ENCODE results near the gene KRT34. TPM values are rescaled to one million over a fixed set of nuclear protein-coding genes. Genes with fewer than 3 reads are reported as not detected.

The KRT34 gene
- total RNA-seq, 2 donors from 2014 or later: not detected

DNA sequence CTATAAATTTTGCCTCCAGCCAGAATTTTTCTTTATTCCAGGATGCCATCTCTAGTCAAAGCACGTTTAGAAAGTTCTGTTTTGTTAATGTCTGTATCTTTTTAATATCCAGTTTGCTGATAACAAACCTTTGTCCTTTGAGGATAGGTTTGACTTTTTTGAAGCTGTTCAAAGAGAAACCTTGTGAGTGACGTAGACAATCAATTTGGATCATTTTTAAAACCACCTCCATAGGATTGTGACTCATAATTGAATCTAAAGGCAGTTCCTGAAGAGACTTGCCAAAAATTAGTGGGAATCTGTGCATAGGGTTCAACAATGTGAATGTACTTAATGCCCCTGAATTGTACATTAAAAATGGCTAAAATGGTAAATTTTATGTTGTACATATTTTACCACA is 9.4 kb upstream of the KRT34 start:
- ATAC-seq (ENCODE audit: insufficient number of reproducible peaks, low FRiP score, low read depth): no peak
- Histone ChIP-seq H3K4me3 (no peak overlapping the region), H3K4me1 (ENCODE audit: control insufficient read depth in 1 of 2, low read depth in 2 of 2) (no peaks in the 10 kb centered on the region), H3K27me3 (replicated peaks; ENCODE audit: insufficient read depth) (no peaks in the 10 kb centered on the region), H3K27ac (no peak overlapping the region), H3K36me3 (no peaks in the 10 kb centered on the region), H3K9me3 (peaks cover 5% of the 10 kb centered on the region)
- TF ChIP-seq, protein P1, sequence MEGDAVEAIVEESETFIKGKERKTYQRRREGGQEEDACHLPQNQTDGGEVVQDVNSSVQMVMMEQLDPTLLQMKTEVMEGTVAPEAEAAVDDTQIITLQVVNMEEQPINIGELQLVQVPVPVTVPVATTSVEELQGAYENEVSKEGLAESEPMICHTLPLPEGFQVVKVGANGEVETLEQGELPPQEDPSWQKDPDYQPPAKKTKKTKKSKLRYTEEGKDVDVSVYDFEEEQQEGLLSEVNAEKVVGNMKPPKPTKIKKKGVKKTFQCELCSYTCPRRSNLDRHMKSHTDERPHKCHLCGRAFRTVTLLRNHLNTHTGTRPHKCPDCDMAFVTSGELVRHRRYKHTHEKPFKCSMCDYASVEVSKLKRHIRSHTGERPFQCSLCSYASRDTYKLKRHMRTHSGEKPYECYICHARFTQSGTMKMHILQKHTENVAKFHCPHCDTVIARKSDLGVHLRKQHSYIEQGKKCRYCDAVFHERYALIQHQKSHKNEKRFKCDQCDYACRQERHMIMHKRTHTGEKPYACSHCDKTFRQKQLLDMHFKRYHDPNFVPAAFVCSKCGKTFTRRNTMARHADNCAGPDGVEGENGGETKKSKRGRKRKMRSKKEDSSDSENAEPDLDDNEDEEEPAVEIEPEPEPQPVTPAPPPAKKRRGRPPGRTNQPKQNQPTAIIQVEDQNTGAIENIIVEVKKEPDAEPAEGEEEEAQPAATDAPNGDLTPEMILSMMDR (IDR thresholded peaks at IDR 0.05): no peak
- no peak for DNase-seq (ENCODE audit: low spot score)

DNA sequence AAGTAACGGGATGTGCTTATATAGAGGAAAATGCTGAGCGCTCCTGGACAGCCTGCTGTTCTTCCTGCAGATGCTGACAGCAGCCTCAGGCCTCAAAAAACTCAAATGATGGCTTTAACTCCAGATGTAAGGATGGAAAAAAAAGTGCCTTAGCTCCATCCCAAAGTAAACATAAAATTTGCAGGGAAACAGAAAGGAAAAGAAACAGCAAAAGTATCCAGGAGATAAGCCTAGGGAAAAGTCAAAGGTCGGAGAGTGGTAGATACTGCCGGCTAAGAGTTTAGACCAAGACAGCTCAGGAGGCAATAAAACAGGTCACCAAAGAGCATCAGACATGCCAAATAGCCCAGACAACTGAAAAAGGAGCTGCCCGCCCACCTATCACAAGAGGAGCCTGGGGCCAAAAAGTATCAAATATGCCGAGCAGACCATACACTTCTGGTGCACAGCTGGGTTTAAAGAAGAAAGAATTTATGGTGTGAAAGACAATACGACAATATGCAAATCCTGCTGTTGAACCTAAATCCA is 8.4 kb upstream of the KRT34 start:
- Histone ChIP-seq H3K36me3 (no peaks in the 10 kb centered on the region), H3K4me1 (ENCODE audit: control insufficient read depth in 1 of 2, low read depth in 2 of 2) (no peaks in the 10 kb centered on the region), H3K4me3 (no peak overlapping the region), H3K27ac (no peak overlapping the region), H3K27me3 (replicated peaks; ENCODE audit: insufficient read depth) (no peaks in the 10 kb centered on the region), H3K9me3 (peaks cover 9% of the 10 kb centered on the region)
- ATAC-seq (ENCODE audit: insufficient number of reproducible peaks, low FRiP score, low read depth) (no peak), DNase-seq (ENCODE audit: low spot score) (no peak)
- TF ChIP-seq, protein P1 (IDR thresholded peaks at IDR 0.05): no peak

DNA sequence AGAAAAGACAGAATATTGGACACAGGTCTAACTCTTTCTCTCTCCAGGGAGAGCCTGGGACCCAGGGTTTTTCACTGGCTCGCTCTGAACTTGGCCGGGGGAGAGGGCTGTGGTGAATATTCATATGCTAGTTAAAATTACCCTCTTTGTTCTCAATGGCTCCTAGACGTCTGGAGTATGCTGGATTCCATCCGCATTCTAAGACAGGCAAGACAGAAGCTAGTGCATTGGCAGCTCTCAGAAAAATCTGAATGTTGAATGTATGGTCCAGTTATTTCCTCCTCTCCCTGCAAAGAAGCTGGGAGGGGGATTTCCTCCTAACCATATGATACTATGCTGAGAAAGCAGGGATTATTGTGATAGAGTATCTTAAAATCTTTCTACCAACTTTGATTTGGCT is 5.6 kb upstream of the KRT34 start:
- no peaks in the 10 kb centered on the region for H3K27me3 ChIP-seq (replicated peaks; ENCODE audit: insufficient read depth)
- H3K9me3 ChIP-seq: peaks cover 9% of the 10 kb centered on the region
- TF ChIP-seq, protein P1 (IDR thresholded peaks at IDR 0.05): no peak
- no peak overlapping the region for H3K27ac ChIP-seq
- H3K4me1 ChIP-seq (ENCODE audit: control insufficient read depth in 1 of 2, low read depth in 2 of 2): no peaks in the 10 kb centered on the region
- no peak overlapping the region for H3K4me3 ChIP-seq
- no peak for ATAC-seq (ENCODE audit: insufficient number of reproducible peaks, low FRiP score, low read depth)
- H3K36me3 ChIP-seq: no peaks in the 10 kb centered on the region
- DNase-seq (ENCODE audit: low spot score): no peak

DNA sequence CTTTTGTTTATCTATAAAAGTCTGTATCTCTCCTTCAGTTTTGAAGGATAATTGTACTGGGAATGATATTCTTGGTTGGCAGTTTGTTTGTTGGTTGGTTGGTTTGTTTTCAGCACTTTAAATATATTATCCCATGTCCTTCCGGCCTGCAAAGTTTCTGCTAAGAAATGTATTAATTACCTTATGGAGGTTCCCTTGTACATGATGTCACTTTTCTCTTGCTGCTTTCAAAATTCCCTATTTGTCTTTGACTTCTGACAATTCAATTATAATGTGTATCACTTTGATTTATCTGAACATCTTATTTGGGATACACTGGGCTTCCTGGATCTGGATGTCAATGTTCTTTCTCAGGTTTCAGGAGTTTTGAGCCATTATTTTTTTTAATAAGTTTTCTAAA is 4.1 kb upstream of the KRT34 start:
- H3K36me3 ChIP-seq: no peaks in the 10 kb centered on the region

DNA sequence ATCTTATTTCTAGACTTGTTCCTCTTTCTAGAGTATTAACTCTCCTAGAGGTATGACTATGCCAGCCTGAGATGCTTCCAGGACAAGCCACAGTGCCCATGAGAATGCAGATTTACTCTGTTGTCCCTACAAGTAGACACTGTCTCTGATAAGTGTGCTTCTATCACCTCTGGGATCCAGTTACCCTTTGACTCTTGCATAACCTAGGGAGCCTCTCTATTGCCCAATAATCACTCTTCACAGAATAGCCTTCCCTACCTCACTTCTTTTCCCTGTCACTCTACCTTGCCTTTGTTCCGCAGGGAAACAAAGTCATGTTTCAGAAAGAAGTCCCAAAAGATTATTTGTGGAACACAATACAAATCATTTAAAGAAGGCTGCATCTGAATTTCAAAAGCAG is 1.6 kb upstream of the KRT34 start:
- Histone ChIP-seq H3K27ac (no peak overlapping the region), H3K4me3 (no peak overlapping the region), H3K4me1 (ENCODE audit: control insufficient read depth in 1 of 2, low read depth in 2 of 2) (no peaks in the 10 kb centered on the region), H3K27me3 (replicated peaks; ENCODE audit: insufficient read depth) (no peaks in the 10 kb centered on the region), H3K9me3 (peaks cover 9% of the 10 kb centered on the region), H3K36me3 (no peaks in the 10 kb centered on the region)
- ATAC-seq (ENCODE audit: insufficient number of reproducible peaks, low FRiP score, low read depth): no peak
- TF ChIP-seq, protein P1 (IDR thresholded peaks at IDR 0.05): no peak
- DNase-seq (ENCODE audit: low spot score): no peak

More for the DNA sequence above, 4.1 kb upstream of the KRT34 start:
- TF ChIP-seq, protein P1 (IDR thresholded peaks at IDR 0.05): no peak
- ATAC-seq (ENCODE audit: insufficient number of reproducible peaks, low FRiP score, low read depth) (no peak), DNase-seq (ENCODE audit: low spot score) (no peak)
- Histone ChIP-seq H3K4me1 (ENCODE audit: control insufficient read depth in 1 of 2, low read depth in 2 of 2) (no peaks in the 10 kb centered on the region), H3K27ac (no peak overlapping the region), H3K27me3 (replicated peaks; ENCODE audit: insufficient read depth) (no peaks in the 10 kb centered on the region), H3K9me3 (peaks cover 9% of the 10 kb centered on the region), H3K4me3 (no peak overlapping the region)
